Activated CD4-positive, alpha-beta T cell treated with anti-CD3 and anti-CD28 coated beads, Interleukin-2, amount 50 U/mL, for 16 hours (primary cell): ENCODE data around the gene PROX2.
A peak's percentile ranks its signal among the peaks of the same experiment; 100 is the strongest.

Experiments
- DNase-seq: peaks from one replicate; pipeline ENCODE4 v3.0.0-alpha.2; 2020

The PROX2 gene, protein sequence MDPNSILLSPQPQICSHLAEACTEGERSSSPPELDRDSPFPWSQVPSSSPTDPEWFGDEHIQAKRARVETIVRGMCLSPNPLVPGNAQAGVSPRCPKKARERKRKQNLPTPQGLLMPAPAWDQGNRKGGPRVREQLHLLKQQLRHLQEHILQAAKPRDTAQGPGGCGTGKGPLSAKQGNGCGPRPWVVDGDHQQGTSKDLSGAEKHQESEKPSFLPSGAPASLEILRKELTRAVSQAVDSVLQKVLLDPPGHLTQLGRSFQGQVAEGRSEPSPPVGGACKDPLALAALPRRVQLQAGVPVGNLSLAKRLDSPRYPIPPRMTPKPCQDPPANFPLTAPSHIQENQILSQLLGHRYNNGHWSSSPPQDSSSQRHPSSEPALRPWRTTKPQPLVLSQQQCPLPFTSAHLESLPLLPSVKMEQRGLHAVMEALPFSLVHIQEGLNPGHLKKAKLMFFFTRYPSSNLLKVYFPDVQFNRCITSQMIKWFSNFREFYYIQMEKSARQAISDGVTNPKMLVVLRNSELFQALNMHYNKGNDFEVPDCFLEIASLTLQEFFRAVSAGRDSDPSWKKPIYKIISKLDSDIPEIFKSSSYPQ

GRCh38 chr14:74875941-74876913, at the start of gene PROX2:
PROX2 (minus strand) TSS chr14:74876145; CDS start chr14:74863834, 12,311 bp downstream.
- DNase-seq: no peak

- DNase-seq: no peak
Observed at GRCh38 chr14:74924061-74924460, 48.1 kb upstream of the PROX2 start.

GRCh38 chr14:74922752-74923401, 46.9 kb upstream of the PROX2 start, which contains the start of gene RPS6KL1:
RPS6KL1 (minus strand) TSS chr14:74923260; CDS start chr14:74921541, 1,719 bp downstream.
- peak; percentile 85 for DNase-seq

DNA sequence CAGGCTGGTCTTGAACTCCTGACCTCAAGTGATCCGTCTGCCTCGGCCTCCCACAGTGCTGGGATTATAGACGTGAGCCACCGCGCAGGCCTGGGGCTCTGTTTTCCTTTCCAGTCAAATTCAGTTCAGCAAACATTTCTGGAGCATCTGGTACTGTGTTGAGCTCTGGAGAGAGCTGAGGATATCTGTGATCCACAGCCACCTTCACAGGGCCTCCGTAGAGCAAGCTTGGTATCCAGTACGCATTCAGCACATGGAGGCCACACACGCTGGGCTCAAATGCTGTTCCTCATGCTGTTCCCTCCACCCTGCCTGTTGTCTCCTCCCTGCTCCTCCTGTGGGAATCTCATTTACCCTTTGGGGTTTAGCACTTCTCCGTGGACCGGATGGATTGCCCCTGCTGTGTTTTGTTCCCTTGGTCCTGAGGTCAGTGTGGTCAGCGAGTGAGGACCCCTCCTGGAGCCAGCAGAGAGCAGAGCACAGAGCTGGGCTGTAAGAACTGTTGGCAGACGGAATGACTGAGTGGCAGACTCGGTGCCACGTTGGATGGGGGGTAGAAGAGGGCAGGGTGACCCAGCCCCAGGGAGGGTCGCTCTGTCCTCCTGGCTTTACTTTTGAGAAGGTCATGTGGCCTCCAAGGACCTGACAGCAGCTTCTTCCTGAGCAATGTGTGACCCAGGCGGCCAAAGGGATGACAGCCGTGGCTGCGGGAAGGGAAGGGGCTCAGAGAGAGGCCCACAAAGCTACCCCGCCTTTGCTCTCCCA, 46.2 kb upstream of the PROX2 start:
- no peak for DNase-seq

DNA sequence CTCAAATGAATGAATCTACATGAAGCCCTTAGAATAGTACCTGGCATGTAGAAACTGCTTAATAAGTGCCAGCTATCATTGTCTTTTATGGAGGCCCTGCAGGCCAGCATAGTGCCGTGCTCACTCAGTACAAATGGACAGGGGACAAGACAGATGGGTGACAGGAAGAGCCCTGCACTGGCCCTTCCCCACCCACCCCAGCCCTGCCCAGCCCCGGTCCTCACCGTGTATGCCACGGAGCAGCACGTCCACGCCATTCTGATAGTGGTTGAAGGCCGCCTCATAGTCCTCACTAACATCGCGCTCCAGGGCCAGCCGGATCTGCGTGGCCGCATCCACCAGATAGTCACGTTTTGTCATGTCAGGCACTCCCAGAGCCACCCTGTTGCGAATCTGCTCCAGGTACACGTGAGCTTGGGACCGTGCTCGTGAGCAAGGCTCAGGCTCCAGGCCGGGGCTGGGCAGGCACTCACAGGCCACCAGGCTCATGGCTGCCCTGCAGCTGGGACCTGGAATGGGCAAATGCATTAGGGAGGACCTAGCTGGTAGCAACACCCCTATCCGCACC, 45.2 kb upstream of the PROX2 start:
- no peak for DNase-seq

DNA sequence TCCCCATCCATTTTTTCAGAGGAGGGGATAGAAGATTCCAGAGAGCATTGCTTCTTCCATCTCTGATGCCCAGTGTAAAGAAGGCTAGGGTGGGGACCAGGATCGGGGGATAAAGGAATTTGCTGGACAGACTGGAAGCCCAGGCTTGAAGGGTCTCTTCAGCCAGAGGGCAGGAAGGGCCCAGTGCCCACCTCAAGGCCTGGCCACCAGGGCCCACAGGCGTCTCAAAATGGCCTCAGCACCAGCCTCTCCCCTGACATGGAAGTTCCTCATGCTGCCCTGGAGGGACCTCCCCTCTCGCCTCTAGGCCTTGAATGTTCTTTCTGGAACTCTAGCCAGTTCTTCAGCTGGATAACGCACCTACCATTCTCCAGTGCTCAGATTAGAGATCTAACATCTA, 44.3 kb upstream of the PROX2 start:
- no peak for DNase-seq

DNA sequence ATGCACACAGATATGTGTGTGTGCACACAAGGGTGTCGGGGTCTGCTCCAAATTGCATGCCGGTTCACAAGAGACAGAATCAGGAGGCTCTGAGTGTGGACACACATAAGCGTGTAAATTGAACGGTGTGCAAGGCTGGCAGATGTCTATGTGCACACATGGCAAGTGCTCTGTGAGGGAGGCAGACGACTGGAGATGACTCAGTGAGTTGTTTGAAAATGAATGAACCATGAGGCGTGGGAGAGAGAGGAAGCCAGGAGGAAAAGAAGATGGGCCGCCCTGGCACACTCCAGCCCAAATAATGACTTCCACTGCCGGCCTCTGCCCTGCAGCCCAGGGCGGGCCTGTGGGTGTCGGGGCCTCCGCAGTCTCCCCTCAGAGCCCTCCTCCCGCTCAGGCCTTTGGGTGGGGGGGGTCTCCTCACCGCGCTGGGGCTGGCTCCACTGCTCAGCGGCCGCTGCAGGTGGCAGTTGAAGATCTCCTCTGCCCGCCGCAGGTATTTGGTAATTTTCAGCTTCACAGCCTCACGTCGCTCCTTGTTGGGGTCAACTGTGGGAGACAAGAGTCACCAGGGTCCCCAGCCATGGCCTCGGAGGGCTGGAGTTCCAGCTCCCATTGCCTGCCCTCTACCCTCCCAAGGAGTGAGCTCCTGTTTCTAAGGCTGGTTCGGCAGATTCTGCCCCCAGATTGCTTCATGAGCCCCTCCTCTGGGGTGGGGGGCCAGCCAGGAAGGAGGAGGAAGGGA, 43.6 kb upstream of the PROX2 start:
- DNase-seq: no peak

DNA sequence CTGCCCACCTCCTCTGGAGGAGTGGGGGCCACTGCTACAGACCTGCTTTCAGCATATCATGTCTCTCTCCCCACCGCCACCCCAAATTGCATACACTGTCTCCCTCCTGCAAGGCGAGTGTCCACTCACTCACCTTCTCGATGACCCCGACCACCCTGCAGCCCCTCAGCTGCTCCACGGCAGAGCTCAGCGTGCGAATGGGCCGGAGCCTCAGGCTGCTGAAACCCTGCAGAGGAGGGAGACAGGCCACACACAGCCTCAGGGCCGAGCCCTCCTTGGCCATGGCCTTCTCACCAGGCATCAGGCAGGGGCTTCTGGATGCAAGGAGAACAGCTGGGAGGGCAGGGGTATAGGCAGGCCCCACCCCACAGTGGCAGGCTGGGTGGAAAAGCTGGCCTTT, 42.4 kb upstream of the PROX2 start:
- DNase-seq: no peak

GRCh38 chr14:74917646-74918081, 41.7 kb upstream of the PROX2 start:
- DNase-seq: no peak

DNA sequence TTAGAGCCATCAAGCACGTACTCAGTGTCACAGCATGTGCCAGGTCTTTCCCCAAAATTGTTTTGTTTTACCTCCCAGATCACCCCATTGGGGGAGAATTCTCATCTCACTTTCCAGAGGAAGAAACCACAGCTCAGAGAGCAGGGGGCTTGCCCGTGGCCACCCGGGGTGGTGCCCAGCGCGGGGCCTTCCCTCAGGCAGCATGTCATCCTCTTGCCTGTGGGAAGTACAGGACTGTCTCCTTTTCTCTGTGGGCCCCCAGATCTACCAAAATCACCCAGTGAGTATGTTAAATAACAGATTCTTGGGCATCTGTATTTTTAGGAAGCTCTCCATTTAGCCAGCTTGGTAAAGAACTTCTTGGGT, 41.2 kb upstream of the PROX2 start:
- no peak for DNase-seq

- no peak for DNase-seq
Observed at GRCh38 chr14:74915826-74916225, 39.9 kb upstream of the PROX2 start.

DNA sequence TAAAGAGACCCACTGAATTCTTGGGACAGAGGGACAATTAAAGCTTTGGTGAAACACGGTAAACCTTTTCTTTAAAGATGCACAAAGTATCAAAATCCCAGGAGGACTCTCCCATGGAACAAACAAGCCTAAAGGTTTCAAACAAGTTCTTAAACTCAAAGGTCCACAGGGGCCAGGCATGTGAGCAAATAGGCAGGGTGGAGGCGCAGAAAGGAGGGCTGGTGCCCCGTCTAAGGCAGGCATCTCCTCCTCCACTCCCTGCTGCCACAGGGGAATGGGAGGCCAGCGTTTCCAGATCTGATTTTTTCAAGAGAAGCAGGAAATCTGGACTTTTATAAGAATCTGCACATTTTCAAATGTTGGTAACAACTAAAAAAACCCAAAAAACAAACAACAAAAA, 39.5 kb upstream of the PROX2 start:
- DNase-seq: no peak

DNA sequence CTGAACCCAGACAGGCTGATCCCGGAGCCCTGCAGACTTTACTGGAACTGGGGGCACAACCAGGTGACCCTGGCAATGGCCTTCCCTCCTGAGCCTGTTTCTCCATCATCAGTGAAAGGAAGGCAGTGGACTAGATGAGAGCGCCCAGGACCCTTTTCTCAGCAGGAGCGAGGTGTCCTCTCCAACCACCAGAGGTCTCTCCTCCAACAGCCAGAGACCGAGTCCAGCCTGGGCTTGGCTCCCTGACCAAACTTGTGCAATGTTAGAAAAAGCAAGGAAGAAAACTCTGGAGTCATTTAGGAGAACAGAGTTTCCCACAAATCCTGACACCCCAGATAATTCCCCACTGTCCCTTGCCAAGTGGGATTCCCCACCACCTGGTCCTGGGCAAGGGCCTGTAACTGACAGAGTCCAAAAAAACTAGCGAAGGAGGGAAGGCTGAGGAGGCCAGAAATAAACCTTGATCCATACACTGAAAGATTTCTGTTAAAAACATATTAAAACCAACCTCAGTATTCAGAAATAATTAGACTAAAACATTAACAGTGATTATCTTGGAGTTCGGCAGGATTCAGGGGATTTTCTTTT, 38.1 kb upstream of the PROX2 start:
- peak; percentile 10 for DNase-seq

DNA sequence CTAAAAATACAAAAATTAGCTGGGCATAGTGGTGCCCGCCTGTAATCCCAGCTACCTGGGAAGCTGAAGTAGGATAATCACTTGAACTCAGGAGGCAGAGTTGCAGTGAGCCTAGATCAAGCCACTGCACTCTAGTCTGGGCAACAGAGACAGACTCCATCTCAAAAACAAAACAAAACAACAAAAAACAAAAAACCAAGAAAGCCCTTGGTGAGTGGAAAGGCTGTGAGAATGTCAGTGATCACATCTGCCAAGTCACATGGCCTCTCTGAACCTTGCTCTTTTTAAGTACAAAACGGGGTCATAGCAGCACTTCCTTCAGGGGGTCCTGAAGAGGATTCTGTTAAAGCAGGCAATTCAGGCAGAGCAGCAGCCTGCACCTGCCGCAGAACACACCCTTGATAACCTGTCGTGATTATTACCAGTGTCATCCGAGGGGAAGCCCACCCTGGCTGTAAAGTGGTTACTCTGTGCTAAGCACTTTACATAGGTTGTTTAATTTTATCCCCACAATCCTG, 37.5 kb upstream of the PROX2 start:
- no peak for DNase-seq

DNA sequence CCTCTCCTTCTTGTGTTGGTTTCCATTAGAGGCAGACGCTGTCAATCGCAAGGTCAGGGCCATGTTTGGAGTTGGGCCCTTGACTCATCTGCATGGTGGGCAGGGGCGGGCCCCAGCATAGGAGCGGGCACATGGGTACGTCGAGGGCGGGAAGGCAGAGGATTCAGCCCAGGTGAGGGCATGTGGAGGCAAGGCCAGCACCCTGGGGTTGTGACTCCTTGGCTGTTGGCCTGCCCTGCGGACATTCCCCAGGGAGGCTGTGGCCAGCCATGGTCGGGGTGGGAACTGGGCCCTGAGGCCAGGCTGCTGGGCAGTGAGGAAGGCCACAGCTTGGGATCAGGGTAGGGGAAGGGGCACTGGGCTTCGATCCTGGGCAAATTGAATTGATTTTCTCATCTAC, 36.9 kb upstream of the PROX2 start:
- no peak for DNase-seq

DNA sequence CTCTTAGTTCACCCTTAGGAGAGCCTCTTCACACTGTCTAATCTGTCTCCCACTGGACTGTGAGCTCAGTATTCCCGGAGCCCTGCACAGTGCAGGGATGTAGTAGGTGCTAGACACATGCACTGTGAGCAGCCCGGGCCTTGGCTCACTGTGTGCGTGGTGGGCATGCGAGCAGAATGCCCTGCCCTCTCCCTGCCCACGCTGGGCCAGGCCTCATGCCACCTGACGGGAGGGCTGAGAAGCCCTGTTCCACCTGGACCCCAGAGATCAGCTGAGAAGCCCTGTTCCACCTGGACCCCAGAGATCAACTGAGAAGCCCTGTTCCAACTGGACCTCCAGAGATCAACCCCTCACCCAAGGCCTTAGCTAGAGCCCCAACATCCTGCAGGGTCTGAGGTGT, 36.2 kb upstream of the PROX2 start:
- no peak for DNase-seq

DNA sequence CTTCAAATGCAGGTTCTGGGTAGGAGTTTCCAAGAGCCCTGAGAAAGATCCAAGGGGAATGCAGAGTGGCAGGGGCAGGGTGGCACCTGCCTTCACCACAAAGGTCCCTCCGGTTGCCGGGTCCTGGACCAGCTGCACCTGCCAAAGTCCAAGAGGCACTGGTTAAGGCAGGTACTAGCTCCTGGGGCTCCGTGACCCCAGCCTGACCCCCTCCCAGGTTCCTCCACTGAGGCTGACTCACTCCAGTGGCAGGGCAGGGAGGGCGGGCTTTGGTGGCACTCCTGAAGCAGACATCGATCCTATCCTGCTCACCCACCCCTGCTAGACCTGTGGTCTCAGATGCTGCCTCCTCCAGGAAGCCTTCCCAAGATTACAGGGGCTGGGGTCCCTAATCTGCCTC, 35.8 kb upstream of the PROX2 start:
- no peak for DNase-seq

DNA sequence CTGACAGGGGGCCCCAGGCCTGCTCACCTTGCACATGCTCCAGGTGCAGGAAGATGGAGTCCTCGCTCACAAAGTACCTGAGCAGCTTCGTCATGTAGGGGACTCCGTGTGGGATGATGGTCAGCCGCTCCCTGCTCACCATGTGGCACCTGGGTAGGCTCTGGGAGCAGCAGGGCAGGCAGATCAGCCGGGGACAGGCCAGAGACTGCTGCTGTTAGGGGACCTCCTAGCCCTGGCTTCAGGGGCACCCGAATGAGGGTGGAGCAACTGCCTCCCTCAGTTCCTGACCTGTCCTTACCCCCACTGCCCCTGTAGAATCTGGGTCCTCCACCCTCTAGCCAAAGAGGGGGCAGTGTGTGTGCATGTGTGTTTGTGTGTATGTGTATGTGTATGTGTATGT, 35.3 kb upstream of the PROX2 start:
- DNase-seq: no peak

DNA sequence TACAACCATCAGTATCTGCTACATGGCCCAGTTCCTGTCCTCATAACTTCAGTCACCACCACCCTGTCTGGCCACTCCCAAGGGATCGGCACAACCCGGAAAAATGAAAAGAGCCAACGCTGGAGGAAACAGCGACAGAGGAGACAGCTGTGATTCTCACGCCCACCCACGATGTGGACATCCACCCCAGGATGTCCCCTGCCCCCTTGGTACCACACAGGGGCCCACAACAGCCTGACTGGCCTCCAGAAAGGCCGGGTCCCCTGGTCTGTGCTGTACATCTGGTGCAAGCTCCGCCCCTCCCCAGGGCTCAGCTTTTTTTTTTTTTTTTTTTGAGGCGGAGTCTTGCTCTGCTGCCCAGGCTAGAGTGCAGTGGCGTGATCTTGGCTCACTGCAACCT, 34.6 kb upstream of the PROX2 start:
- no peak for DNase-seq

GRCh38 chr14:74909911-74910310, 34.0 kb upstream of the PROX2 start:
- DNase-seq: no peak
